HepG2 (cell line): ENCODE measurements around the gene WWP2. TPM values are rescaled to one million over a fixed set of nuclear protein-coding genes. Genes with fewer than 3 reads are reported as not detected.

ENCODE experiments used
- ATF5 ChIP-seq: sonication (generic); formaldehyde crosslinking; IDR thresholded peaks from 2 replicates; pipeline ENCODE4 v1.4.0; 2020; ENCODE audit warnings: mild to moderate bottlenecking, low read depth, missing genetic modification reagents
- FOXO4 ChIP-seq: sonication (generic); formaldehyde crosslinking; conservative IDR thresholded peaks from 2 replicates; pipeline ENCODE4 v1.8.1; 2023; ENCODE audit warnings: missing genetic modification reagents
- HBP1 ChIP-seq: IDR thresholded peaks from 2 replicates; pipeline ENCODE4 v1.6.1; 2016; ENCODE audit warnings: low read depth, control low read depth
- HNRNPL ChIP-seq: fragments of 200-400 bp; formaldehyde crosslinking; IDR thresholded peaks from 2 replicates; pipeline ENCODE4 v1.6.1; 2017; ENCODE audit warnings: mild to moderate bottlenecking, low read depth, low read length
- NR2F1 ChIP-seq, 2 experiments: fragments of 450-650 bp in 1 of 2; formaldehyde crosslinking in 1 of 2; IDR thresholded peaks; 2 replicates each; pipeline versions ENCODE4 v1.5.0 to v1.6.1; 2016 to 2020; ENCODE audit warnings: mild to moderate bottlenecking in 1 of 2, missing compliant biosample characterization in 1 of 2, missing genetic modification reagents in 1 of 2, moderate library complexity in 1 of 2
- RBAK ChIP-seq: sonication (generic); formaldehyde crosslinking; IDR thresholded peaks from 2 replicates; pipeline ENCODE4 v1.5.1; 2020; ENCODE audit warnings: mild to moderate bottlenecking, missing genetic modification reagents
- SOX13 ChIP-seq, 3 experiments: fragments of 450-650 bp in 1 of 3; sonication (generic) in 1 of 3; formaldehyde crosslinking in 1 of 3; IDR thresholded peaks in 2 of 3; conservative IDR thresholded peaks in 1 of 3; 2 replicates each; pipeline versions ENCODE4 v1.5.0 to v1.6.1; 2016 to 2020; ENCODE audit warnings: antibody characterized with exemption in 1 of 3, mild to moderate bottlenecking in 1 of 3, missing compliant biosample characterization in 1 of 3, missing genetic modification reagents in 1 of 3, moderate library complexity in 1 of 3
- SPEN ChIP-seq: sonication (generic); formaldehyde crosslinking; IDR thresholded peaks from 2 replicates; pipeline ENCODE4 v1.5.1; 2020; ENCODE audit warnings: low read depth, mild to moderate bottlenecking, missing genetic modification reagents
- SRSF4 ChIP-seq: fragments of 200-400 bp; formaldehyde crosslinking; IDR thresholded peaks from one replicate; pipeline ENCODE4 v1.6.1; 2018; ENCODE audit warnings: mild to moderate bottlenecking, low read depth, low read length, moderate library complexity; ENCODE audit not compliant: poor library complexity, severe bottlenecking
- TSC22D2 ChIP-seq: sonication (generic); formaldehyde crosslinking; IDR thresholded peaks from 2 replicates; pipeline ENCODE4 v1.5.1; 2020; ENCODE audit warnings: missing genetic modification reagents, mild to moderate bottlenecking, borderline replicate concordance
- ZBTB34 ChIP-seq: sonication (generic); formaldehyde crosslinking; IDR thresholded peaks from 2 replicates; pipeline ENCODE4 v1.8.0; 2022; ENCODE audit warnings: mild to moderate bottlenecking, missing genetic modification reagents
- ZFX ChIP-seq: sonication (generic); formaldehyde crosslinking; IDR thresholded peaks from 2 replicates; pipeline ENCODE4 v1.4.0; 2020; ENCODE audit warnings: mild to moderate bottlenecking, low read depth, missing genetic modification reagents, moderate library complexity
- ZNF597 ChIP-seq: sonication (generic); formaldehyde crosslinking; IDR thresholded peaks from 2 replicates; pipeline ENCODE4 v1.5.0; 2020; ENCODE audit warnings: missing genetic modification reagents
- ZNF710 ChIP-seq: sonication (generic); formaldehyde crosslinking; IDR thresholded peaks from 2 replicates; pipeline ENCODE4 v1.5.0; 2020; ENCODE audit warnings: mild to moderate bottlenecking, missing genetic modification reagents, borderline replicate concordance
- ZNF772 ChIP-seq: sonication (generic); formaldehyde crosslinking; IDR thresholded peaks from 2 replicates; pipeline ENCODE4 v1.5.0; 2020; ENCODE audit warnings: mild to moderate bottlenecking, missing genetic modification reagents
- ZNF850 ChIP-seq: sonication (generic); formaldehyde crosslinking; conservative IDR thresholded peaks from 2 replicates; pipeline ENCODE4 v1.9.0; 2021; ENCODE audit warnings: mild to moderate bottlenecking, missing genetic modification reagents
- ZSCAN22 ChIP-seq: sonication (generic); formaldehyde crosslinking; IDR thresholded peaks from 2 replicates; pipeline ENCODE4 v1.4.0; 2020; ENCODE audit warnings: mild to moderate bottlenecking, missing genetic modification reagents
- polyA plus RNA-seq, 8 experiments: library from polyadenylated mRNA; depleted of rRNA in 3 of 8; stranded (reverse) in 7 of 8; unstranded in 1 of 8; fragments of >200 nt; fragmentation: Illumina TruSeq in 4 of 8; extraction: Trizol in 4 of 8; gene quantifications; 2 replicates each; pipeline versions ENCODE4 v1.2.1 to v1.2.3, GENCODE V29; 2011 to 2016; ENCODE audit warnings: low read depth in 4 of 8, missing spikeins in 1 of 8, mixed read lengths in 1 of 8; ENCODE audit not compliant: insufficient read depth in 1 of 8
- total RNA-seq, 5 experiments: library from RNA; depleted of rRNA; stranded (reverse); fragments of >200 nt; fragmentation: Illumina TruSeq; extraction: Trizol; gene quantifications; 2 replicates each; pipeline ENCODE4 v1.2.3, GENCODE V29; 2016; ENCODE audit warnings: low read depth in 1 of 5

Gene WWP2
- total and polyA plus RNA-seq, 2 of the 13 experiments (the other 11 are each of a cell fraction or from before 2014, with no cell fraction given), result 11.4 to 28.2 TPM

GRCh38 chr16:69859105-69859989 is 97.2 kb downstream of the WWP2 start (continued):
- peak; percentile 70; the same call in 1 of the 2 replicates for TF ChIP-seq HBP1
- no peak for TF ChIP-seq ZNF597
- no peak for TF ChIP-seq SRSF4
- TF ChIP-seq NR2F1 (CRISPR knock-in tag; IDR thresholded peaks at IDR 0.05), result peak; percentile 59 to 84; a peak in 3 of 4 replicates
- peak; percentile 67; the same call in 1 of the 2 replicates for TF ChIP-seq SPEN (CRISPR knock-in tag)
- TF ChIP-seq HNRNPL, result 0 out of 2 replicates have a peak, but pooled peaks have one; percentile 71
- TF ChIP-seq ZNF850 (CRISPR knock-in tag), result no peak
- TF ChIP-seq TSC22D2, result 0 out of 2 replicates have a peak, but pooled peaks have one; percentile 47
- TF ChIP-seq ZBTB34 (CRISPR knock-in tag), result peak; percentile 47; the same call in 1 of the 2 replicates
- peak; percentile 31; the same call in 1 of the 2 replicates for TF ChIP-seq ZNF772 (CRISPR knock-in tag)
- TF ChIP-seq ZSCAN22 (CRISPR knock-in tag), result no peak; the same call in 1 of the 2 replicates
- 0 out of 2 replicates have a peak, but pooled peaks have one; percentile 12 for TF ChIP-seq ZFX (CRISPR knock-in tag)
- TF ChIP-seq ATF5 (CRISPR knock-in tag), result no peak
- peak; percentile 35; the same call in 1 of the 2 replicates for TF ChIP-seq SOX13 (IDR thresholded peaks at IDR 0.05)
- peak in 1 of 2 experiments; percentile 83; a peak in 2 of 4 replicates for TF ChIP-seq SOX13 (CRISPR knock-in tag; conservative IDR thresholded peaks at IDR 0.05 in 1 of 2, IDR thresholded peaks at IDR 0.05 in 1 of 2)
- TF ChIP-seq RBAK (CRISPR knock-in tag), result no peak
- no peak for TF ChIP-seq FOXO4 (CRISPR knock-in tag)
- TF ChIP-seq ZNF710, result peak; percentile 76; the same call in 1 of the 2 replicates
